Measurements from ENCODE around the gene VPS29.
"Not testable (repeated sequence)": the region's sequence is repeated elsewhere in the genome, so short reads cannot be mapped to it uniquely, and the experiment has no call there.

VPS29 gene

GRCh38 chr12:110528277-110528839 lies 26.4 kb upstream of the VPS29 start:
- DNase-seq (ENCODE audit: insufficient read length, low spot score) (no peak), FAIRE-seq (no peak)

GRCh38 chr12:110520876-110521712 lies 19.2 kb upstream of the VPS29 start:
- not testable (repeated sequence) for DNase-seq (ENCODE audit: insufficient read length, low spot score); FAIRE-seq

- not testable (repeated sequence) for FAIRE-seq; DNase-seq (ENCODE audit: insufficient read length, low spot score)
Observed at GRCh38 chr12:110518014-110518413, 16.1 kb upstream of the VPS29 start.

GRCh38 chr12:110516995-110517394 lies 15.1 kb upstream of the VPS29 start:
- FAIRE-seq (no peak), DNase-seq (ENCODE audit: insufficient read length, low spot score) (no peak)

- DNase-seq (ENCODE audit: insufficient read length, low spot score): no peak
- FAIRE-seq: no peak
Observed at GRCh38 chr12:110514363-110514762, 12.5 kb upstream of the VPS29 start.

- FAIRE-seq (no peak), DNase-seq (ENCODE audit: insufficient read length, low spot score) (no peak)
Observed at GRCh38 chr12:110513842-110514241, 11.9 kb upstream of the VPS29 start.

GRCh38 chr12:110508071-110508586 lies 6.2 kb upstream of the VPS29 start:
- FAIRE-seq (no peak), DNase-seq (ENCODE audit: insufficient read length, low spot score) (no peak)

- DNase-seq (ENCODE audit: insufficient read length, low spot score) (no peak), FAIRE-seq (no peak)
Observed at GRCh38 chr12:110505332-110505731, 3.4 kb upstream of the VPS29 start.

- DNase-seq (ENCODE audit: insufficient read length, low spot score) (no peak), FAIRE-seq (no peak)
Observed at GRCh38 chr12:110503432-110503831, 1.5 kb upstream of the VPS29 start.

GRCh38 chr12:110501399-110501751 lies 536 bp downstream of the VPS29 start:
- FAIRE-seq (no peak), DNase-seq (ENCODE audit: insufficient read length, low spot score) (no peak)

GRCh38 chr12:110498984-110499706 lies 2.8 kb downstream of the VPS29 start:
- DNase-seq (ENCODE audit: insufficient read length, low spot score): no peak
- no peak for FAIRE-seq

- no peak for FAIRE-seq
Observed at GRCh38 chr12:110475426-110475825, 26.5 kb downstream of the VPS29 start.

GRCh38 chr12:110468214-110469048 lies 33.5 kb downstream of the VPS29 start, which contains the start of the genes FAM216A and GPN3:
TSS of gene FAM216A (plus strand) at chr12:110468845. CDS start at chr12:110468876, 31 bp downstream.
TSS of gene GPN3 (minus strand) at chr12:110468257. CDS start at chr12:110468203, 54 bp downstream.
- FAIRE-seq (peak; percentile 63), DNase-seq (ENCODE audit: insufficient read length, low spot score) (peak; percentile 92)

More at GRCh38 chr12:110475426-110475825, 26.5 kb downstream of the VPS29 start:
- no peak for DNase-seq (ENCODE audit: insufficient read length, low spot score)

- FAIRE-seq (no peak), DNase-seq (ENCODE audit: insufficient read length, low spot score) (no peak)
Observed at GRCh38 chr12:110467847-110468213, 34.1 kb downstream of the VPS29 start.

GRCh38 chr12:110466791-110467190 lies 35.1 kb downstream of the VPS29 start:
- FAIRE-seq (no peak), DNase-seq (ENCODE audit: insufficient read length, low spot score) (no peak)

- FAIRE-seq; DNase-seq (ENCODE audit: insufficient read length, low spot score): not testable (repeated sequence)
Observed at GRCh38 chr12:110465765-110466164, 36.1 kb downstream of the VPS29 start.

GRCh38 chr12:110465024-110465423 lies 36.9 kb downstream of the VPS29 start:
- DNase-seq (ENCODE audit: insufficient read length, low spot score) (no peak), FAIRE-seq (no peak)

- DNase-seq (ENCODE audit: insufficient read length, low spot score); FAIRE-seq: not testable (repeated sequence)
Observed at GRCh38 chr12:110461189-110461588, 40.7 kb downstream of the VPS29 start.

- no peak for FAIRE-seq
- no peak for DNase-seq (ENCODE audit: insufficient read length, low spot score)
Observed at GRCh38 chr12:110458756-110459155, 43.2 kb downstream of the VPS29 start.

GRCh38 chr12:110453569-110454296 lies 48.2 kb downstream of the VPS29 start:
- DNase-seq (ENCODE audit: insufficient read length, low spot score) (no peak), FAIRE-seq (no peak)

Measured in HTR-8/SVneo (cell line).